Neural cell (in vitro differentiated cells): Measurements from ENCODE around the gene F7. TPM values are rescaled to one million over a fixed set of nuclear protein-coding genes. Genes with fewer than 3 reads are reported as not detected.

Experiments
- H2AFZ ChIP-seq: fragments of 200-600, 300-800 bp; sonication (generic), shearing (Covaris generic); 2 replicates; pipeline ENCODE4 v1.6.0; 2014; ENCODE audit warnings: low read depth, mild to moderate bottlenecking, antibody characterized with exemption, low read length, moderate library complexity
- H3F3A ChIP-seq: fragments of 200-600 bp; shearing (Covaris generic); 2 replicates; pipeline ENCODE4 v1.6.1; 2016; ENCODE audit warnings: mild to moderate bottlenecking, moderate library complexity, mixed read lengths, antibody characterized with exemption, low read length; ENCODE audit not compliant: insufficient read depth, poor library complexity, severe bottlenecking
- H3K27ac ChIP-seq: fragments of 200-600, 300-800 bp; sonication (generic), shearing (Covaris generic); 2 replicates; pipeline ENCODE4 v1.5.1; 2014; ENCODE audit warnings: mild to moderate bottlenecking, low read length, moderate library complexity
- H3K27me3 ChIP-seq: fragments of 300-800, 200-600 bp; sonication (generic), shearing (Covaris generic); 2 replicates; pipeline ENCODE4 v1.6.0; 2014; ENCODE audit warnings: mild to moderate bottlenecking, low read depth, low read length, moderate library complexity; ENCODE audit not compliant: insufficient read depth
- H3K36me3 ChIP-seq: fragments of 300-800, 200-600 bp; sonication (generic), shearing (Covaris generic); 2 replicates; pipeline ENCODE4 v1.5.1; 2014; ENCODE audit warnings: mild to moderate bottlenecking, antibody characterized with exemption, low read length, moderate library complexity; ENCODE audit not compliant: insufficient read depth
- H3K4me2 ChIP-seq: fragments of 300-800, 200-600 bp; sonication (generic), shearing (Covaris generic); 2 replicates; pipeline ENCODE4 v1.6.0; 2014; ENCODE audit warnings: mild to moderate bottlenecking, low read length
- H3K4me3 ChIP-seq: fragments of 300-800, 200-600 bp; sonication (generic), shearing (Covaris generic); 2 replicates; pipeline ENCODE4 v1.5.1; 2014; ENCODE audit warnings: mild to moderate bottlenecking, low read length, moderate library complexity
- H3K79me2 ChIP-seq: fragments of 200-600 bp; shearing (Covaris generic); replicated peaks from 2 replicates; pipeline ENCODE4 v1.6.0; 2014; ENCODE audit warnings: mild to moderate bottlenecking, low read length, moderate library complexity; ENCODE audit not compliant: insufficient read depth
- H3K9ac ChIP-seq: fragments of 300-800, 200-600 bp; sonication (generic), shearing (Covaris generic); 2 replicates; pipeline ENCODE4 v1.6.1; 2016; ENCODE audit warnings: mild to moderate bottlenecking, low read length, mixed read lengths
- H3K9me2 ChIP-seq: fragments of 200-600 bp; shearing (Covaris generic); 2 replicates; pipeline ENCODE4 v1.6.1; 2016; ENCODE audit warnings: mild to moderate bottlenecking, low read length, mixed read lengths; ENCODE audit not compliant: insufficient read depth
- H3K9me3 ChIP-seq: fragments of 200-600, 300-800 bp; sonication (generic), shearing (Covaris generic); 2 replicates; pipeline ENCODE4 v1.6.1; 2016; ENCODE audit warnings: mild to moderate bottlenecking, mixed run types, low read length, moderate library complexity, mixed read lengths
- H4K20me1 ChIP-seq: fragments of 200-600 bp; shearing (Covaris generic); 2 replicates; pipeline ENCODE4 v1.6.1; 2016; ENCODE audit warnings: mild to moderate bottlenecking, mixed run types; ENCODE audit not compliant: insufficient read depth
- CTCF ChIP-seq: fragments of 450-650 bp; IDR thresholded peaks from 2 replicates; pipeline ENCODE4 v1.5.1; 2014; ENCODE audit warnings: antibody characterized with exemption, mild to moderate bottlenecking, moderate library complexity; ENCODE audit not compliant: poor library complexity, severe bottlenecking
- EP300 ChIP-seq: fragments of 450-650 bp; conservative IDR thresholded peaks from 2 replicates; pipeline ENCODE4 v1.6.1; 2014; ENCODE audit warnings: antibody characterized with exemption, mild to moderate bottlenecking, moderate library complexity; ENCODE audit not compliant: poor library complexity, severe bottlenecking
- EZH2 ChIP-seq: fragments of 200-600, 300-800 bp; shearing (Covaris generic), sonication (generic); IDR thresholded peaks from 2 replicates; pipeline ENCODE4 v1.6.1; 2014; ENCODE audit warnings: antibody characterized with exemption, low read length, borderline replicate concordance, mild to moderate bottlenecking; ENCODE audit not compliant: insufficient read depth, poor library complexity, severe bottlenecking
- MXI1 ChIP-seq: fragments of 450-650 bp; conservative IDR thresholded peaks from 2 replicates; pipeline ENCODE4 v1.6.1; 2014; ENCODE audit warnings: antibody characterized with exemption, mild to moderate bottlenecking; ENCODE audit not compliant: poor library complexity, severe bottlenecking
- POLR2AphosphoS5 ChIP-seq: IDR thresholded peaks from 2 replicates; pipeline ENCODE4 v1.6.1; 2012
- RAD21 ChIP-seq: fragments of 450-650 bp; conservative IDR thresholded peaks from 2 replicates; pipeline ENCODE4 v1.6.1; 2014; ENCODE audit warnings: antibody characterized with exemption, mild to moderate bottlenecking, moderate library complexity
- REST ChIP-seq: IDR thresholded peaks from 2 replicates; pipeline ENCODE4 v1.6.1; 2012; ENCODE audit warnings: borderline replicate concordance
- SMC3 ChIP-seq: fragments of 450-650 bp; conservative IDR thresholded peaks from 2 replicates; pipeline ENCODE4 v1.6.1; 2014; ENCODE audit warnings: antibody characterized with exemption, mild to moderate bottlenecking, moderate library complexity; ENCODE audit not compliant: poor library complexity
- TAF1 ChIP-seq: IDR thresholded peaks from 2 replicates; pipeline ENCODE4 v1.6.1; 2012; ENCODE audit warnings: low read depth
- polyA plus RNA-seq: library from polyadenylated mRNA; depleted of rRNA; stranded (reverse); fragments of >200 nt; gene quantifications from 2 replicates; pipeline ENCODE4 v1.2.3, GENCODE V29; 2014

Gene F7
- polyA plus RNA-seq, 1 donor from 2014 or later, result 0.32 TPM

- no peak overlapping the region for H3K4me2 ChIP-seq
- H3K27ac ChIP-seq, result no peak overlapping the region
- no peaks in the 10 kb centered on the region for H3K9me2 ChIP-seq
- no peaks in the 10 kb centered on the region for H3F3A ChIP-seq
- TF ChIP-seq POLR2AphosphoS5 (no peak), EZH2 (no peak), TAF1 (no peak), CTCF (no peak), MXI1 (no peak), RAD21 (no peak), REST (no peak), EP300 (no peak), SMC3 (no peak)
- H3K27me3 ChIP-seq, result no peaks in the 10 kb centered on the region
- no peaks in the 10 kb centered on the region for H3K79me2 ChIP-seq
- no peaks in the 10 kb centered on the region for H3K36me3 ChIP-seq
- no peaks in the 10 kb centered on the region for H3K9me3 ChIP-seq
- no peak overlapping the region for H2AFZ ChIP-seq
- no peak overlapping the region for H3K4me3 ChIP-seq
- H3K9ac ChIP-seq, result no peak overlapping the region
- no peaks in the 10 kb centered on the region for H4K20me1 ChIP-seq
These were observed 39.9 kb downstream of the F7 start for GRCh38 chr13:113145496-113145895.

- no peaks in the 10 kb centered on the region for H3K36me3 ChIP-seq
- no peaks in the 10 kb centered on the region for H4K20me1 ChIP-seq
- H3K27ac ChIP-seq, result no peak overlapping the region
- no peak for TF ChIP-seq TAF1
- TF ChIP-seq SMC3, result no peak
- TF ChIP-seq MXI1, result no peak
- TF ChIP-seq CTCF, result no peak
- no peak overlapping the region for H3K9ac ChIP-seq
- no peak overlapping the region for H2AFZ ChIP-seq
- H3K9me3 ChIP-seq, result no peaks in the 10 kb centered on the region
- no peak overlapping the region for H3K4me2 ChIP-seq
- H3K79me2 ChIP-seq, result no peaks in the 10 kb centered on the region
- no peaks in the 10 kb centered on the region for H3K27me3 ChIP-seq
- H3K4me3 ChIP-seq, result no peak overlapping the region
- H3K9me2 ChIP-seq, result no peaks in the 10 kb centered on the region
- no peaks in the 10 kb centered on the region for H3F3A ChIP-seq
These were observed 40.5 kb downstream of the F7 start for GRCh38 chr13:113145911-113146598.
